ENCODE data around the gene UPK3A.
"Not testable (repeated sequence)": the region's sequence is repeated elsewhere in the genome, so short reads cannot be mapped to it uniquely, and the experiment has no call there.

Gene UPK3A

DNA sequence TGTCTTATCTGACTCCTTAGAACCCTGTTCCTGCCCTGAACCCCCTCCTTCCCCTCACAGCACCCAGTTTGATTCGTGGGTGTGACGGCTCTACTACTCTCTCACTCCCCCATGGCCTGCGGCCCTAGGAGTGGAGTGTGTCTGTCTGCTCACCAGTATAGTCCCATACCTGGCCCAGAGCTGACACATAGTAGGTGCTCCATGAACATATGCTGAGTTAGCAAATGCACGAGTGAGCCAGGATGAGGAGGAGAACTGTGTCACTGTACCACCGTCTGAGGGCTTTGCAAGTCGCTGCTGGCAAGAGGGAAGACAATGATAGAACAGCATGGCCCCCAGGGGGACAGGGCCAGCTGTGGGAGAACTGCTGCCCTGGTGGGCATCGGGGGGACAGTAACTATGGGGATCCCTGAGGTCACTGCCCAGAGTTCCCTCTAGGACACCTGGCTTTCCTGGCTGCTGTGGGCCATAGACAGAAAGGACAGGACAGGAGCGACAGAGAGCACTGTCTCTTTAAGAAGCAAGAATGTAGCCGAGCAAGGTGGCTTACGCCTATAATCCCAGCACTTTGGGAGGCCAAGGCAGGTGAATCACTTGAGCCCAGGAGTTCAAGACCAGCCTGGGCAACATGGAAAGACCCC lies 24.9 kb upstream of the UPK3A start:
- no peak for DNase-seq

DNA sequence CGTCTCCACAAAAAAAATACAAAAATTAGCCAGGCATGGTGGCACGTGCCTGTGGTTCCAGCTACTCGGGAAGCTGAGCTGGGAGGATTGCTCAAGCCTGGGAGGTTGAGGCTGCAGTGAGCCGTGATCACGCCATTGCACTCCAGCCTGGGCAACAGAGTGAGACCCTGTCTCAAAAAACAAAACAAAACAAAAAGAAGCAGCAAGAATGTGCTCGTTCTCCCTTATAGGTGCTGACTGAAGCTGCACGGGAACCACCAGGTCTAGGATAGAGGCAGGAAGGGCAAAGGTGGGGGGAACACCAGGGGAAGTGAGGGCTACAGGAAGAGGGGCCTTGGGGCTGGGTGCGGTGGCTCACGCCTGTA lies 24.4 kb upstream of the UPK3A start:
- not testable (repeated sequence) for DNase-seq

DNA sequence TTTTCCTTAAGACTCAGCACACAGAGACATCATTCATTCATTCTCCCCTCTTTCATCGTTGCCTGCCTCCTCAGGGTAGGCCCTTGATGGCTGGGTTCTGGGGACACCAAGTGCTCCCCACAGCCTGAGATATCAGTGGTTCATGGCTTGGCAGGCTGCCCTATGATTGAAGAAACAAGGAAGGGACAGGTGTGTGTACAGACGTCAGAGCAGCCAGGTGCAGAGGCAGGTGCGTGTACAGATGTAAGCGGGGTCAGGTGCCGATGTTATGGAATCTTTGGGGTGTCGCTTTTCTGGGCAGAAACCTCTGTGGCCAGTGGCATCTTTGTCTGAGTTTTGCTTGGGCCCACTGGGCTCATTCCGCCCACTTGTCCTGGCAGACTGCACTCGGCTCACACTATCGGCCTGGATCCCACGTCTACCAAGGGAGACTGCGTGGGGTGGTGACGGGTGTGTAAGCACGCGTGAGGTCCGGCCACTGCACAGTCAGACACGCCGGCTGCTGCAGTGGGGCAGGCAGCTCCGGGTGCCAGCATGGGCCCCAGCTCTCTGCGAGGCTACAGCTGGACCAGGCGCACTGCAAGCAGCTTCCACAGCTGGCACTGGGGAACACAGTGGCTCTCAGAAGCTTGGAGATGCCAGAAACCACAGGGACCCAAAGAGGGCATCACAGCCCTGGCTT lies 23.2 kb upstream of the UPK3A start:
- peak; percentile 9 for DNase-seq

DNA sequence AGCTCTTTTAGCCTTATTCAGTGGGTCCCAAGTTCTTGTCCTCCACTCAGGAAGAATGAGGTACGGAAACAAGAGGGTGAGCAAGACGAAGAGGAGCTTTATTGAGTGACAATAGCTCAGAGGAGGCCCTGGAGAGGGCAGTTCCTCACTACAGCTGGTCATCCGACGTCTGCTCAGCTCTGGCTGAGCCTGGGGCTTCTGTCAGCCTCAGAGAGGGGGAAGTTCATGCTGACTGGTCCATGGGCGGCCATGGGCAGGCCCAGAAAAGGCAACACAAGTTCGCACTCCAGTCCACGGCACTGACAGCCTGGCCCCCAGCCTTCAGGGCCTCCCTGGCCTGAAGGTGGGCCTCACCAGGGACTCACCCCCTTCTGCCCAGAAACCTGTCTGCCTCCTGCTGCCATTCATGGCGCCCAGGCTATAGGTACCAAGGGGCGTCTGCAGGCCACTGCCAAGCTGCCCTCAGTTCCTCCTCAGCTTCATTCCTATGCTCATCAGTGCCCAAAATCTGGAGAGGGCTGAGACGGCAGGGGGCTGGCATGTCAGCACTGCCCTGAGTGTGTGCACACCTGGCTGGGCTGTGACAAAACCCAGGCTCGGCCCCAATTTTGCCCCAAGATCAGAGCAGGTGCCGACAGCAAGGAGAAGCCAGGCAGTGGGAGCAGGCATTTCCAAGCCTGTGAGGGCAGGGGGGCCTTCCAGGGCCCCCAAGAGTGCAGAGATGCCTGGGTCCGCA lies 22.4 kb upstream of the UPK3A start:
- DNase-seq: no peak

DNA sequence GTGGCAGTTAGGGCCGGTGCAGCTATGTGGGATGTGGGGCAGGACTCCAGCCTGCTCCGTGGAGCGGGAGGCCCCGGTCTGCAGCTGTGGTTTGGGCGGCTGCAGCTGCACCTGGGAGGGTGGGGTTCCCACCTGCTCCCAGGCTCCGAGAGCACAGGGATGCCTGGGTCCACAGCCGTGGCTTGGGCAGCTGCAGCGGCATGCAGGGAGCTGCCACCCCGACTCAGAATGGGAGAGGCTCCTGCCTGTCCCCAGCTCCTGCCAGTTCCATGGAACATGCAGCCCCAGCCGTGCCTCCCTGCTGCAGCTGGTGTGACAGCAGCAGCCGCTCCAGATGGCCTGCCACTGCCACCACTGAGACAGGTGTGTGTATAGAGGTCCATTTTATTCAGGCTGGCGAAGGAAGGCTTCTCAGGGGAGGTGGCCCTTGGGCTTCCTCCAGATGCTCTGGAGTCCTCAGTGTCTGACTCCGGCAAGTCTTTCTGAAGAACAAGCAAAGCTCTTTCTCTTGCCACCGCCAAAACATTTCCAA lies 21.8 kb upstream of the UPK3A start:
- peak; percentile 11 for DNase-seq

DNA sequence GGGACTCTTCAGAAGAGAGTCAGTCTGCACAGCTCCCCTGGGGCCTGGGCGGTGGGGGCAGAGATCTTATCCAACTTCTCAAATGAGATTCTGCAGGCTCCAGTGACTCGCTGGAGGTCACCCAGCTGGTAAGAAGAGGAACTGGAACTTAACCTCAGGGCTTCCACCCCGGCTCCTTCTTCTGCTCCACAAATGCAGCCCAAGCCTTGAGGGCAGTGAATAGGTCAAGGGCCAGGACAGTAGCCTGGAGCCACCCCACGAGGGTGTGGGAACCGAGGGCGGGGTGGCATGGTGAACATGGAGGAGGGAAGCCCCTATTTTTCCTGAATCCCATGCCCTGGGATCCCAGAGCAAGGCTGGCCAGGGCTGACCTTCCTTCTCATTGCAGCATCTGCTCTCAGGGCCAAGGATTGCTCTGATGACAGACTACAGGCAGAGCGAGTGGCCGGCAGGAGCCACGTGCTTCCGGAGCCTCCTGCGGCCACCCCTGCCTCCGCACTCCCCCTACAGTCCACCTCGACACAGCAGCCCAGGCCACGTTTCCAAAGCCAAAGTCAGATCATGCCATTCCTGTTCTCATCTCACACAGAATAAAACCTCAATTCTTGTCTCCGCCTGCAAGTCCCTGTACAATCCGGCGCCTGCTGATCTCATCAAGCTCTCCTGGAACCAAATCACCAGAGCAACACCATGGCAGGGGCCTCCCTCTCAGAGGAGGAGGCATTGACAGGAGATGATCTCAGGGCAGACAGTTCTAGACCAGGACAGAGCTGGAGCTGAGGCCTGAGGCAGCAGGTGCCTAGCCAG lies 21.1 kb upstream of the UPK3A start:
- DNase-seq: no peak

DNA sequence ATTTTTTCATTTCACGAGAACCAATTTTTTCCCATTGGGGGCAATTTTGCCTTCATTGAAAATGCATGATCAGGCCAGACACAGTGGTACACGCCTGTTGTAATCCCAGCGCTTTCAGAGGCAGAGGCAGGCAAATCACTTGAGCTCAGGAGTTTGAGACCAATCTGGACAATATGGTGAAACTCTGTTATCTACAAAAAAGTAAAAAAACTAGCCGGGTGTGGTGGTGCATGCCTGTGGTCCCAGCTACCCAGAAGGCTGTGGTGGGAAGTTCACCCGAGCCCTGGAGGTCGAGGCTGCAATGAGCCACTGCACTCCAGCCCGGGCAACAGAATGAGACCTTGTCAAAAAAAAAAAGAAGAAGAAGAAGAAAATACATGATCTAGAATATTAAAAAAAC lies 19.2 kb upstream of the UPK3A start:
- no peak for DNase-seq

DNA sequence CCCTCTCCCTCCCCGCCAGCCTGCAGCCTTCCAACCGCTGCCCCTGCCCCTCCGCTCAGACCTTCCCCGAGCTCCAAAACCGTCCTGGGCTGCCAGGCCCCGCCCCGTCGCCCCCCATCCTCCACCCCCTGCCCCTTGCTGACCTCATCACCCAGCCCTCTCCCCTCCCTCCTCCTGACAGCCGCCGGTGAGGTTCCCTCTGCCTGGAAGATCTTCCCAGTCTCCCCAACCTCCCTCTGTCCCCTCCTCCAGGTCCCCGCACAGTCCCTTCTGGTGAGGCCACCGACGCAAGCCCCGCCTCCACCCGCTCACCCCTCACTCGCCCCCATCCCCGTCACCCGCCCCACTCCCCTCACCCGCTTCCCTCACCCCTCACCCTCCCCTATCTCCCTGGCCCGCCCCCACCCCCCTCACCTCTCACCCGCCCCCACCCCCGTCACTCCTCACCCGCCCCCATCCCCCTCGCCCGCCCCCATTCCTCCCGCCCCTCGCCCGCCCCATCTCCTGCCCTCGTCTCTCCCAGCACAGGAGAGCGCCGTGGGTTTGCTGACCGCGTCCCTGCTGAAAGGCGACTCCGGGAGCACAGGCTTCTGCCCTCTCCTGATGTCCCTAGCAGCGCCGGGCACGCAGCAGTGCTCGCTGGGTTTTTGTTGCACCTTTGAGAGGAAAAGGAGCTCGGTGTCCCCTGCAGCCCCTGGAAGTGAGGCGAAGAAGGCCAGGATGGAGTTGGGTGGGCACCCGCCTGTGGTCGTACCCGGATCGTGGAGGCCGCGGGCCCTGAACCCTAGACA lies 16.4 kb upstream of the UPK3A start:
- peak; percentile 32 for DNase-seq

DNA sequence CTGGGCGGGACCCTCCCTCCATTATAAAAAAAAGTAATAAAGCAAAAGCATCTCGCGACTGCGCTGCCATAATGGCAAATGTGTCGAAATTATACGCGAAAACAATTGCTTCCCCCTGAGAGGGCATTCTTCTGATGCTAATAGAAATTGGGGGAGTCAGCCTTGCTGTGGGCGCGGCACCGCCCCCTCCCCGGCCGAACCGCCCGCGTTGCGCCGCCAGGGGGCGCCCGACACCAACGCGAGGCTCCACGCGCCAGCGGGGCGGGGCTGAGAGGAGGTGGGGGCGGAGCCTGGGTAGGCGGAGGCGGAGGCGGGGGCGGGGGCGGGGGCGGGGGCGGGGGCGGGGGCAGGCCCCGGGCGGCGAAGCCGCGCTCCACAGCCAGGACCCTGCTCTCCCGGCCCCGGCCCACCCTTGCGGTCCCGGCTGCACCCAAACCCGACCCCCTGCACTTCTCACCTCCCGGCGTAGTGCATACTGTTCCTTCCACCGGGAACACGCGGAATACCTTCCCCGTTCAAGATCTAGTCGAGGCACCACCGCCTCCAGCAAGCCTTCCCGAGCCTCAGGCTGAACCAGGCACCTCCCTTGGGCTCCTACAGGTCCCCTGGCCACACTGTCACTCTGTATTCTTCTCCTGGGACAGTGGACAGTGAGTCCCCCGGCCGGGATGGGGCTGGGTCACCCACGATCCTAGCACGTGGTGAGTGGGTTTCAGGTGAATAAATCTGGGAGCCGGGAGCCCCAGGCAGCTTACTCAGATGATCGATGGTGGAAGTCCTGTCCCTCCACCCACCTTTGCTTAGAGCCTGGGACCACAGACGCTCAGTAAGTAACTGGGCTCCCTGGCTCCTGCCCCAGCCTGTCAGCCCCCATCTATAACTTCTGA lies 15.5 kb upstream of the UPK3A start:
- peak; percentile 80 for DNase-seq

DNA sequence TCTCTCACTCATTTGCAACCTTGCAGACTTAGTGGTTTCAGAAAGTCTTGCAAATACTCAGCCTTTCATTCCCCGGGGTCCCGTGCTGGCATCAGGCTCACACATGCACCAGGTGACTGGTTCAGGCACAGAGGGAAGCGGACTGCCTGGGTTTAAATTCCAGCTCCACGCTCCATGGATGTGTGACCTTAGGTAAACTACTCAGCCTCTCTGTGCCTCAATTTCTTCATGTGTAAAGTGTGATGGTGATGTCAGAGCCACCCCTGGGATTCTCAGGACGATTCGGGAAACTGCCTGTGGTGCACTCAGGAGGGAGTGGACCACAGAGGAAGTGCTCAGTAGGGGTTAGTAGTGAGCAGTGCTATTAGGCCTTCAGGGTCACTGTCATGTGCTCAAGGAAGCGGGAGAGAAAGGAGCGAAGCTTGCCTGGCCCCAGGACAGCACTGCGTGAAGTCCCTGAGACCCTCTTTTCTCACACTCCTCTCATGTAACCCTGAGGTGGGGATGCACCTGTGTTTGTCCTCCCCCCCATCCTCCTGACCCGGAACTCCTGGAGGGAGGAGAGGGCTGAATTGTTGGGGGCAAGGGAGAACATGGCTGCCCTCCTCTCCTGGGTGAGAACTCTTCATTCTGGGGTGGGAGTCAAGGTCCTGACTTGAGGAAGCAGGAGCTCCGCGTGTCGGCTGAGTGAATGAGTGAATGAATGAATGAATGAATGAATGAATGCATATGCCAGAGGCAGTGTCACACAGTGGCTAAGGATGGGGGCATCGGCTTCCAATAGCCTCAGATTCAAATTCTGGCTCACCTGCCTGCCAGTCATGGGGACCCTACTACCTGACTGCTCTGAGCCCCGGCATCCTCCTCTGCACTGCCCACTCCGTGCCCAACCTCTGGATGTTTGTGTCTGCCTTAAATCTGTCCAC lies 14.4 kb upstream of the UPK3A start:
- no peak for DNase-seq

DNA sequence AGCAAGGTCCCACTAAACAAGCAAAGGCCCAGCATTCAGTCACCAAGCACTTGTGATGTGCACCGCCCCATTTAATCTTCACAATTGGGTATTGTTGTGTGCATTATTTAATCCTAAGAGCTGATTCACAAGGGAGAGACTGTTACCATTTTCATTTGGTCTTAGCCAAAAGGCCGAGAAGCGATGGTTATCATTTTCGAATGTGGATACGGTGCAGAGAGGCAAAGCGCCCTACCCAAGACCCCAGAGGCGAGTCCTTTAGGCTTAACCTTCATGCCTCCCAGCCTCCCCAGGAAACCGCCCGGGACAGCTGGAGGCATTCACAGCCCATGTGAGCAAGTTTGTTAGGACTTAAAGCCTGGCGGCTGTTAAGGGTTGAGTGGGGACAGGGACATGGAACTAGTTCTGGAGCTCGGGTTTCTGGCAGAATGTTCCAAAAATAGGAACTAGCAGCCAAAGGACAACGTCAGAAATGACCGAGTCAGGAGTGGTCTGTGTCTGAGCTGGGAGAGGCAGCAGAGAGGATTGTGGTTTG lies 13.0 kb upstream of the UPK3A start:
- peak; percentile 85 for DNase-seq

DNA sequence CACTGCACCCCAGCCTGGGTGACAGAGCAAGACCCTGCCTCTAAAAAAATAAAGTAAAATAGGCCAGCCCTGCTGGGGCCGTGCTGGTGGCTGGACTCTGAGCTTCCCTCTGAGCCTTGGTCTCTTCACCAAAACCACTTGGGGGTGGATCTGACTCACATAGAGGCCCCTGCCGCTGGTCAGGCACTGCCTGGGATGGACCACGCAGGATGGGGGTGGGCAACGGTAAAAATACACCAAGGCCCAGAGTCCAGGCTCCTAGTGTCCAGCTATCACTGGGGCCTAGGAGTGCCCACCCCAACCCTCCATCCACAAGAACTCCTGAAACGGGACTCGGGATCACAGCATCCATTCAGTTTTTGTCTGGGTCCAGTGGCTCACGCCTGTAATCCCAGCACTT lies 12.3 kb upstream of the UPK3A start:
- DNase-seq: no peak

DNA sequence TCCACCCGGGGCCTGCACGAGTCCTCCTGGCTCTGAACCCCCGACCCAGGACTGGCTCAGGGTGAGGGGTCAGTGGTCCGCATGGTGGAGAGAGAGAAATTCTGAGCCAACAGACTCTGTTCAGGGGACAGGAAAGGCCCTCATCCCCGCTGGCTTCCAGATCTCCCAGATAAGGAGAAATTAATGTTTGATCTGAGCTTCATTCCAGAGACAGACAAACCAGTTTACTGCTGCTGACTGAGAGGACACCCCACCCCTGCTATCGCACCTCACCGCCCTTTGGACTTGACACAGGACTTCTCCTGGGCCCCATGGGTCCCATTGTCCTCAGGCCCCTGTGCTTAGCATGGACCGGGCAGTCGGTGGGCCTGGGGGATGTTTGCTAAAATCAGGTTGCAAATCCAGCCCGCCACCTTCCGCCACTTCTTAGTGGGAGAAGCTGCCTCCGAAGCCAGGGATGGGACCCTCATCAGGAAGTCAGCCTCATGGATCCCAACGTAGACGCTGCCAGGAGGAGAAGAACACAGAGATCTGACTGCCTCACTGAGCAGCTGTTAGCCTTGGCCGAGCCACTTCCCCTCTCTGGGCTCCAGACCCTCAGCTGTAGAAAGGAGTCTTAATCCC lies 11.2 kb upstream of the UPK3A start:
- no peak for DNase-seq

DNA sequence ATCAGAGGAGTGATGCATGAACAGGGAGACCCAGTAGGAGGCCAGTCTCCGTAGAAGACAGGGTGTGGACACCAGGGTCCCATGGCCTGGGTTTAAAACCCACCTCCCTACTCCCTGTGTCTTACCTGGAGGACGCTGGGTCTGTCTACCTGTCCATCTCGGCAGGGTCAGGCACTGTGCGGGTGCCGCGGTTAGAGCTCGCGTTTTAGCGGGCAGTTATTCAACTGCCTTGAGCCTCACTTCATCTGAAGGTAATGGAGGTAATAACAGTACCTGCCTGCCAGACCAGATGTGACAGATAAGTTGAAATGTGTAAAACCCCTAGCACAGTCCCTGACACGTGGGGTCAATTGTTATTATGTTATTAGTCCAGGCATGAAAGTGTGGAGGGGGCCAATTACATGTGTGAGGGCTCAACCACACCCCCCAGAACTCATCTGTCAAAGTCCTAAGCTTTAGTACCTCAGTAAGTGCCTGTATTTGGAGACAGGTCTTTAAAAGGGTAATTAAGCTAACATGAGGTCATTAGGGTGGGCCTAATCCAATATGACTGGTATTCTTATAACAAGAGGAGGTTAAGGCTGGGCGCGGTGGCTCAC lies 8.1 kb upstream of the UPK3A start:
- no peak for DNase-seq

DNA sequence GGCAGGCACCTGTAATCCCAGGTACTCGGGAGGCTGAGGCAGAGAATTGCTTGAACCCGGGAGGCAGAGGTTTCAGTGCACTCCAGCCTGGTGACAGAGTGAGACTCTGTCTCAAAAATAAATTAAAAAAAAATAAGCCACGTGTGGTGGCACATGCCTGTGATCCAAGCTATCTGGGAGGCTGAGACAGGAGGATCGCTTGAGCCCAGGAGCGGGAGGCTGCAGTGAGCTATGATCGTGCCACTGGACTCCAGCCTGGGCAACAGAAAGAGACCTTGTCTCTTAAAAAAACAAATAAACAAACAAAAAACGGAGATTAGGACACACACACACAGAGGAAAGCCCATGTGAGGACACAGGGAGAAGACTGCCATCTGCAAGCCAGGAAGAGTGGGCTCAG lies 7.0 kb upstream of the UPK3A start:
- DNase-seq: not testable (repeated sequence)

DNA sequence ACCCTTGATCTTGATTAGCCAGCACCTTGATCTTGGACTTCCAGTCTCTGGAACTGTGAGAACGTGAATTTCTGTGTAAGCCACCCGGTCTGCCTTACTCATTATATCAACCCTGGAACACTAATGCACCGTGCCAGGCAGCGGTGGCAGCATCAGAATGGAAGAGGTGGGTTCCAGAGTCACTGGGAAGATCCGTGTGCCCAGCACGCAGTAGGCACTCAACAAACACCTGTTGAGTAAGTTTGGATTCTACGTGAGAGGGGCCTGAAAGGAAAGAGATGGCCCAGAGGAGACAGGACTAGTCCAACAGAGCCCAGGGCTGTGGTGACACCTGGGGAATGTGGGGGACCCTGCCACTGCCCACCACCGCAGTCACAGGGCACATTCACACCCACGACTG lies 6.6 kb upstream of the UPK3A start:
- no peak for DNase-seq

DNA sequence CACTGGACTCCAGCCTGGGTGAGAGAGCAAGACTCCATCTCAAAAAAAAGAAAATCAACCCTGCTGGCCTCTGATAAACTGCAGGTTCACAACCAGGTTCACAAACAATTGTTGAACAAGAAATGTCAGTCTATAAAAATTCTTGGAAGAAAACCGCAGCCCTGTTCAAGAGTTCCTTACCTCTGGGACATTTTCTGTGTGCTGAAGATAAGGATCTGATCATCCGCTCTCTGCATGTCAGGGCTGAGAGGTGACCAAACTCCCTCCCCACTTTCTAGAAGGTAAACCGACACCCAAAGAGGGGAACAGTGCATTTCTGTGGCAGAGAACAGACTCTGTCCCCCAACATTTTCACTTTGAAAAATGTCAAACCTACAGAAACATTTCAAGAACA lies 4.2 kb upstream of the UPK3A start:
- DNase-seq: no peak

DNA sequence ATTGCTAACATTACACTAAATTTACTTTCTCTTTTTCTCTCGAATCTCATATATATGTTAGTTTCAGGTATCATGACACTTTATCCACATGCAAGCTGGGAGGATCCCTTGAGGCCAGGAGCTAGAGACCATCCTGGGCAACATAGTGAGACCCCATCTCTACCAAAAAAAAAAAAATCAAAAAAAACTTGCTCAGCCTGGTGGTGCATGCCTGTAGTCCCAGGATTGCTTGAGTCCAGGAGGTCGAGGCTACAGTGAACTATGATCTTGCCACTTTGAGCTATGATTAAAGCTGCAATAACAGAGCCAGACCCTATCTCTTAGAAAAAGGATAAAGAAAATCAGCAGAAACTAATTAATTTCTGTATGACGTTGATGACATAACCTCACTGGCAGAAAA lies 3.7 kb upstream of the UPK3A start:
- no peak for DNase-seq
